HEK293 (cell line): ENCODE measurements around the gene CZIB.
A peak's percentile ranks its signal among the peaks of the same experiment; 100 is the strongest.
"Not testable (repeated sequence)": the region's sequence is repeated elsewhere in the genome, so short reads cannot be mapped to it uniquely, and the experiment has no call there.

Experiments
- CTCF ChIA-PET: fragments of 350-600 bp; formaldehyde crosslinking; extraction: SDS; loops from one replicate; lab custom pipeline; 2021; ENCODE audit warnings: antibody characterized with exemption; lab: Yijun Ruan, JAX
- POLR2A ChIA-PET: fragments of 300-600 bp; formaldehyde crosslinking; extraction: SDS; loops from one replicate; lab custom pipeline; 2020; ENCODE audit warnings: antibody characterized with exemption, inconsistent platforms; lab: Yijun Ruan, JAX
- H3K27ac ChIP-seq: fragments of 200-500 bp; sonication (Bioruptor generic); 2 replicates; pipeline ENCODE4 v1.5.1; 2014; ENCODE audit warnings: low read depth, low read length, control low read depth, inconsistent platforms; ENCODE audit errors: extremely low read depth
- H3K36me3 ChIP-seq, 2 experiments: fragments of 200-500 bp in 1 of 2; sonication (Bioruptor generic) in 1 of 2; 1 replicate in 1 of 2; 2 replicates in 1 of 2; pipeline ENCODE4 v1.5.1; 2014 to 2017; ENCODE audit warnings: inconsistent platforms in 2 of 2, low read length in 2 of 2; ENCODE audit not compliant: control insufficient read depth in 2 of 2, insufficient read depth in 1 of 2
- H3K4me1 ChIP-seq: fragments of 200-500 bp; sonication (Bioruptor generic); 2 replicates; pipeline ENCODE4 v1.5.1; 2014; ENCODE audit warnings: mild to moderate bottlenecking, low read length, inconsistent platforms; ENCODE audit not compliant: control insufficient read depth, insufficient read depth
- H3K4me3 ChIP-seq: 2 replicates; pipeline ENCODE4 v1.5.1; 2011; ENCODE audit warnings: low read depth, mild to moderate bottlenecking, control low read depth, low read length, moderate library complexity
- H3K9me3 ChIP-seq: fragments of 200-500 bp; sonication (Bioruptor generic); 2 replicates; pipeline ENCODE4 v1.5.1; 2014; ENCODE audit warnings: low read depth, low read length, inconsistent platforms; ENCODE audit not compliant: control insufficient read depth, insufficient read depth
- BCL11A ChIP-seq: fragments of 450-650 bp; formaldehyde crosslinking; IDR thresholded peaks from 2 replicates; pipeline ENCODE4 v1.5.1; 2016; ENCODE audit warnings: low read depth, missing biosample characterization, missing genetic modification characterization
- GLIS1 ChIP-seq: fragments of 450-650 bp; formaldehyde crosslinking; IDR thresholded peaks from 2 replicates; pipeline ENCODE4 v1.5.1; 2016; ENCODE audit warnings: missing biosample characterization, missing genetic modification characterization
- HOXA7 ChIP-seq: sonication (generic); formaldehyde crosslinking; IDR thresholded peaks from 2 replicates; pipeline ENCODE4 v1.8.1; 2022; ENCODE audit warnings: missing genetic modification reagents, borderline replicate concordance
- RBAK ChIP-seq: fragments of 450-650 bp; formaldehyde crosslinking; IDR thresholded peaks from 2 replicates; pipeline ENCODE4 v1.5.1; 2016; ENCODE audit warnings: missing biosample characterization, missing genetic modification characterization
- SETDB1 ChIP-seq: IDR thresholded peaks from one replicate; pipeline ENCODE4 v1.6.1; 2017; ENCODE audit warnings: mild to moderate bottlenecking, low read length, moderate library complexity, mixed read lengths; ENCODE audit not compliant: insufficient read length
- ZBTB1 ChIP-seq: fragments of 450-650 bp; formaldehyde crosslinking; IDR thresholded peaks from 2 replicates; pipeline ENCODE4 v1.5.1; 2016; ENCODE audit warnings: missing biosample characterization, missing genetic modification characterization
- ZFP3 ChIP-seq: fragments of 450-650 bp; formaldehyde crosslinking; IDR thresholded peaks from 2 replicates; pipeline ENCODE4 v1.5.1; 2016; ENCODE audit warnings: low read depth, missing biosample characterization, missing genetic modification characterization
- ZNF169 ChIP-seq: fragments of 450-650 bp; formaldehyde crosslinking; IDR thresholded peaks from 2 replicates; pipeline ENCODE4 v1.5.1; 2016; ENCODE audit warnings: missing biosample characterization, missing genetic modification characterization
- ZNF2 ChIP-seq: fragments of 450-650 bp; formaldehyde crosslinking; IDR thresholded peaks from 2 replicates; pipeline ENCODE4 v1.5.1; 2016; ENCODE audit warnings: missing biosample characterization, missing genetic modification characterization
- ZNF248 ChIP-seq: fragments of 450-650 bp; formaldehyde crosslinking; IDR thresholded peaks from 2 replicates; pipeline ENCODE4 v1.5.1; 2017; ENCODE audit warnings: missing biosample characterization, missing genetic modification characterization
- ZNF26 ChIP-seq: fragments of 450-650 bp; formaldehyde crosslinking; IDR thresholded peaks from 2 replicates; pipeline ENCODE4 v1.5.1; 2016; ENCODE audit warnings: missing biosample characterization, missing genetic modification characterization
- ZNF280D ChIP-seq: fragments of 450-650 bp; formaldehyde crosslinking; IDR thresholded peaks from 2 replicates; pipeline ENCODE4 v1.5.1; 2016; ENCODE audit warnings: missing biosample characterization, missing genetic modification characterization
- ZNF335 ChIP-seq: fragments of 450-650 bp; formaldehyde crosslinking; conservative IDR thresholded peaks from 2 replicates; pipeline ENCODE4 v1.5.1; 2016; ENCODE audit warnings: missing biosample characterization, missing genetic modification characterization
- ZNF398 ChIP-seq: fragments of 450-650 bp; formaldehyde crosslinking; IDR thresholded peaks from 2 replicates; pipeline ENCODE4 v1.5.1; 2017; ENCODE audit warnings: missing biosample characterization, missing genetic modification characterization
- ZNF48 ChIP-seq: fragments of 450-650 bp; formaldehyde crosslinking; IDR thresholded peaks from 2 replicates; pipeline ENCODE4 v1.5.1; 2016; ENCODE audit warnings: missing biosample characterization, missing genetic modification characterization
- ZNF529 ChIP-seq: fragments of 450-650 bp; formaldehyde crosslinking; IDR thresholded peaks from 2 replicates; pipeline ENCODE4 v1.5.1; 2017; ENCODE audit warnings: missing genetic modification characterization, missing biosample characterization; ENCODE audit not compliant: insufficient replicate concordance
- ZNF558 ChIP-seq: fragments of 450-650 bp; formaldehyde crosslinking; IDR thresholded peaks from 2 replicates; pipeline ENCODE4 v1.5.1; 2016; ENCODE audit warnings: missing biosample characterization, missing genetic modification characterization
- ZNF585B ChIP-seq: fragments of 450-650 bp; formaldehyde crosslinking; IDR thresholded peaks from 2 replicates; pipeline ENCODE4 v1.5.1; 2016; ENCODE audit warnings: missing biosample characterization, missing genetic modification characterization
- ZNF629 ChIP-seq: fragments of 450-650 bp; formaldehyde crosslinking; IDR thresholded peaks from 2 replicates; pipeline ENCODE4 v1.5.1; 2017; ENCODE audit warnings: missing biosample characterization, missing genetic modification characterization
- ZNF660 ChIP-seq: fragments of 450-650 bp; IDR thresholded peaks from 2 replicates; pipeline ENCODE4 v1.5.1; 2018; ENCODE audit warnings: missing biosample characterization, mild to moderate bottlenecking, missing genetic modification characterization
- ZNF791 ChIP-seq: fragments of 450-650 bp; formaldehyde crosslinking; IDR thresholded peaks from 2 replicates; pipeline ENCODE4 v1.5.1; 2016; ENCODE audit warnings: missing biosample characterization, missing genetic modification characterization
- ZSCAN5A ChIP-seq: fragments of 450-650 bp; formaldehyde crosslinking; IDR thresholded peaks from 2 replicates; pipeline ENCODE4 v1.5.1; 2016; ENCODE audit warnings: missing biosample characterization, missing genetic modification characterization
- TF ChIP-seq, protein P1 (sequence below): fragments of 450-650 bp; formaldehyde crosslinking; IDR thresholded peaks from 2 replicates; pipeline ENCODE4 v1.5.0; 2017; ENCODE audit warnings: missing biosample characterization, missing genetic modification characterization, borderline replicate concordance
- TF ChIP-seq, protein P2 (sequence below): fragments of 450-650 bp; formaldehyde crosslinking; IDR thresholded peaks from 2 replicates; pipeline ENCODE4 v1.5.1; 2016; ENCODE audit warnings: missing biosample characterization, missing genetic modification characterization

CZIB gene

DNA sequence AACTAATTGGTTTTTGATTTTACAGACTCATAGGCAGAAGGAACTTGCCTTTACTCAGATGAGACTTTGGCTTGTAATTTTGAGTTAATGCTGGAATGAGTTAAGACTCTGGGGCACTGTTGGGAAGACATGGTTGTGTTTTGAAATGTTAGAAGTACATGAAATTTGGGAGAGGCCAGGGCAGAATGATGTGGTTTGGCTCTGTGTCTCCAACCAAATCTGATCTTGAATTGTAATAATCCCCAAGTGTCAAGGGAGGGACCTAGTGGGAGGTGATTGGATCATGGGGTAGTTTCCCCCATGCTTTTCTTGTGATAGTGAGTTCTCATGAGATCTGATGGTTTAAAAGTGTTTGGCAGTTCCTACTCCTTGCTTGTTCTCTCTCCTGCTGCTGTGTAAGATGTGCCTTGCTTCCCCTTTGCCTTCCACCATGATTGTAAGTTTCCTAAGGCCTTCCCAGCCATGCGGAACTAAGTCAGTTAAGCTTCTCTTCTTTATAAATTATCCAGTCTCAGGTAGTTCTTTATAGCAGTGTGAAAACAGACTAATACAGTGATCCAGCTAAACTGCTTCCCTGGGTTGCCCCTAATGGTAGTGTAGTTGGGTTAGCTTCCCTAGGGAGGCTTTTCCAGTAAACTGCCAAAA is 13.6 kb downstream of the CZIB start:
- ChIA-PET POLR2A (no interaction called here), CTCF (no interaction called here)
- Histone ChIP-seq H3K27ac (no peak overlapping the region), H3K4me3 (no peak overlapping the region), H3K36me3 (peaks cover 22 to 100% of the 10 kb centered on the region in 2 experiments), H3K4me1 (no peaks in the 10 kb centered on the region), H3K9me3 (no peaks in the 10 kb centered on the region)
- no peak for TF ChIP-seq HOXA7 (CRISPR knock-in tag)
- TF ChIP-seq ZNF791 (tag by site-specific recombination) = no peak
- no peak for TF ChIP-seq ZNF398 (tag by site-specific recombination)
- no peak for TF ChIP-seq GLIS1
- TF ChIP-seq ZNF660 (tag by site-specific recombination) = no peak
- no peak for TF ChIP-seq ZNF48 (tag by site-specific recombination)
- TF ChIP-seq ZNF335 (tag by site-specific recombination) = no peak
- TF ChIP-seq ZFP3 = no peak
- no peak for TF ChIP-seq ZNF585B (tag by site-specific recombination)
- TF ChIP-seq ZSCAN5A (tag by site-specific recombination) = no peak
- TF ChIP-seq ZBTB1 (tag by site-specific recombination) = no peak
- TF ChIP-seq, protein P1, sequence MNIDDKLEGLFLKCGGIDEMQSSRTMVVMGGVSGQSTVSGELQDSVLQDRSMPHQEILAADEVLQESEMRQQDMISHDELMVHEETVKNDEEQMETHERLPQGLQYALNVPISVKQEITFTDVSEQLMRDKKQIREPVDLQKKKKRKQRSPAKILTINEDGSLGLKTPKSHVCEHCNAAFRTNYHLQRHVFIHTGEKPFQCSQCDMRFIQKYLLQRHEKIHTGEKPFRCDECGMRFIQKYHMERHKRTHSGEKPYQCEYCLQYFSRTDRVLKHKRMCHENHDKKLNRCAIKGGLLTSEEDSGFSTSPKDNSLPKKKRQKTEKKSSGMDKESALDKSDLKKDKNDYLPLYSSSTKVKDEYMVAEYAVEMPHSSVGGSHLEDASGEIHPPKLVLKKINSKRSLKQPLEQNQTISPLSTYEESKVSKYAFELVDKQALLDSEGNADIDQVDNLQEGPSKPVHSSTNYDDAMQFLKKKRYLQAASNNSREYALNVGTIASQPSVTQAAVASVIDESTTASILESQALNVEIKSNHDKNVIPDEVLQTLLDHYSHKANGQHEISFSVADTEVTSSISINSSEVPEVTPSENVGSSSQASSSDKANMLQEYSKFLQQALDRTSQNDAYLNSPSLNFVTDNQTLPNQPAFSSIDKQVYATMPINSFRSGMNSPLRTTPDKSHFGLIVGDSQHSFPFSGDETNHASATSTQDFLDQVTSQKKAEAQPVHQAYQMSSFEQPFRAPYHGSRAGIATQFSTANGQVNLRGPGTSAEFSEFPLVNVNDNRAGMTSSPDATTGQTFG = no peak
- TF ChIP-seq BCL11A (tag by site-specific recombination) = no peak
- no peak for TF ChIP-seq RBAK (tag by site-specific recombination)
- TF ChIP-seq ZNF629 (tag by site-specific recombination) = no peak
- TF ChIP-seq ZNF248 = no peak

GRCh38 chr1:53206083-53206685 is 14.2 kb downstream of the CZIB start:
- H3K27ac ChIP-seq, POLR2A ChIA-PET, H3K4me3 ChIP-seq, H3K4me1 ChIP-seq, CTCF ChIA-PET, H3K9me3 ChIP-seq: not testable (repeated sequence)
- H3K36me3 ChIP-seq = peaks cover 22 to 100% of the 10 kb centered on the region in 2 experiments
- TF ChIP-seq ZNF169 (tag by site-specific recombination) (peak; percentile 72; the same call in 1 of the 2 replicates), ZNF558 (tag by site-specific recombination) (peak; percentile 58), SETDB1 (peak; percentile 94), ZNF2 (tag by site-specific recombination) (0 out of 2 replicates have a peak, but pooled peaks have one; percentile 22), ZNF529 (tag by site-specific recombination) (peak; percentile 32), ZNF26 (tag by site-specific recombination) (0 out of 2 replicates have a peak, but pooled peaks have one; percentile 32), ZNF280D (peak; percentile 56; the same call in 1 of the 2 replicates)
- TF ChIP-seq, protein P2, sequence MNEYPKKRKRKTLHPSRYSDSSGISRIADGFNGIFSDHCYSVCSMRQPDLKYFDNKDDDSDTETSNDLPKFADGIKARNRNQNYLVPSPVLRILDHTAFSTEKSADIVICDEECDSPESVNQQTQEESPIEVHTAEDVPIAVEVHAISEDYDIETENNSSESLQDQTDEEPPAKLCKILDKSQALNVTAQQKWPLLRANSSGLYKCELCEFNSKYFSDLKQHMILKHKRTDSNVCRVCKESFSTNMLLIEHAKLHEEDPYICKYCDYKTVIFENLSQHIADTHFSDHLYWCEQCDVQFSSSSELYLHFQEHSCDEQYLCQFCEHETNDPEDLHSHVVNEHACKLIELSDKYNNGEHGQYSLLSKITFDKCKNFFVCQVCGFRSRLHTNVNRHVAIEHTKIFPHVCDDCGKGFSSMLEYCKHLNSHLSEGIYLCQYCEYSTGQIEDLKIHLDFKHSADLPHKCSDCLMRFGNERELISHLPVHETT (tag by site-specific recombination) = 0 out of 2 replicates have a peak, but pooled peaks have one; percentile 31
